ENCODE results near the gene PLVAP.

The PLVAP gene

DNA sequence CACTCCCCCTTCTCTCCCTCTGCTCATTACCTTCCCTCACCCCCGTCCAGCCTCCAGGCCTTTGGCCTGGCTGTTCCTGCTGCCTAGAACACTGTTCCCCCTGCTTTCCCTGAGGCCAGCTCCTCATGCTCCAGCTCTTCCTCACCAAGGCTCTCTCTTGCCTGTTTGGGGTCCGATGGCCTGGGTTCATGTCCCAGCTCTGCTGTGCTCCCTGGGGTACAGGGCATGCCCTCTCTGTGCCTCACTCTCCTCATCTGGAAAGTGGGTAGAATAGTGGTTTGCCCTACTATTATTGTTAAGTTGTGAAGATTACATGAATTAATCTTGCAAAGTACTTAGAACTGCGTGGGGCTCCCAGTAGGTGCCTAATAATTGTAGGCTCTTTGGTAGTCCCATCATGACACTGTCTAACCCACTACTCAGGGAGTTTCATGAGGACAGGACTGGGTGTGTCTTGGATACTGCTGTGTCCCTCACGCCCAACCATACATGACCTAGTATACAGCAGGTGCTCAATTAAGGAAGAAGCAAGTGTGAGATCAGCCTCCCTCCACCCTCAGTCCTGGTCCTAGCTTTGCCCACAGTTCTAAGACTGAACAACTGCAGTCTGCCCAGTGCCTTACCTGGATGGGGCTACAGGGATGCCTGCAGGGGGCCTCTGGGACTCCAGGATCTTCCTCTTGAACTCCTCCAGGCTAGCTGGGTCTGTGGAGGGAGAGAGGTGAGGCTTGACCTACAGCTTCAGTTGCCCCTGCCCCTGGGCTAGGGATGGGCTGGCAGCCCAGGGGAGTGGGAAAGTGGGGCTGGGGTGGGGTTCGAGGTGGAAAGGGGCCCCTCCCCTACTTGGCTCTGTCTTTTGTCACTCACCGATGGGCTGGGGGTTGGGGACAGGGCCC, 17.0 kb downstream of the PLVAP start:
- no peak for DNase-seq (ENCODE audit: low read depth in 2 of 2)

DNA sequence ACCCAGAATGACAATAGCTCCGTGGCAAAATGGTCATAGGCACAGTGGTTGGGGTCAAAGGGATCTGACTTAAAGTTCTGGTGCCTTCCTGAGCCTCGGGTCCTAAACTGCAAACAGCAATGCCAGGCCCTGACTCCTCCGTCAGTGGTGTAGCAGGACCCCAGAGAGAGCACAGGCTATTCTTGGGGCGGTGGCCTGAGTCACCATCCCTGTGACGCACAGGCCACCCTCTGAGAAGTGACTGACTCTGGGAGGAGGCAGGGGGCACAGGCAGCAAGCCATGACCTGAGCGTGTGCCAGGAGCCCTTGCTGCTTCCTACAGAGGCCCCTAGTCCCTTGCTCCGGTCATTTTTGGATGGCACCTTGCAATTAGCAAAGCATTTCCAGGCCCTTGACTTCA, 18.7 kb downstream of the PLVAP start:
- DNase-seq (ENCODE audit: low read depth in 2 of 2) = no peak

DNA sequence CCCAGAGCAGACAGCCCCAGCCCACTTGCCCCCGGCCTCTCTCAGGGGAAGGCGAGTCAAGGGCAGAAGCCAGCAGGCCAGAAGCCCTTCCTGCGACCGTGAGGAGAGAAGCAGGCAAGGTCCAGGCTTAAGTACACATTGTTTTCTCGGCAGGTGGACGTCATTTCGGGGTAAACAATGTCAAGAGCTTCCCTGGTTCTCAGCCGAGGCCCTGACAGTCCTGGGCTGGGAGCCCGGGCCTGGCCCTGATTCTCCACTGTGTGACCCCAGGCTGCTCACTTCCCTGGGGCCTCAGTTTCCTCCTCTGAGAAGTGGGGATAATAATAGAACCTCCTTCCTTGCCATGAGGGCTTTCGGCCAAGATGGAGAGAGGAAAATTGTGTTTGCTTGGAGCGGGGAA, 19.4 kb downstream of the PLVAP start:
- DNase-seq (ENCODE audit: low read depth in 2 of 2) = no peak

DNA sequence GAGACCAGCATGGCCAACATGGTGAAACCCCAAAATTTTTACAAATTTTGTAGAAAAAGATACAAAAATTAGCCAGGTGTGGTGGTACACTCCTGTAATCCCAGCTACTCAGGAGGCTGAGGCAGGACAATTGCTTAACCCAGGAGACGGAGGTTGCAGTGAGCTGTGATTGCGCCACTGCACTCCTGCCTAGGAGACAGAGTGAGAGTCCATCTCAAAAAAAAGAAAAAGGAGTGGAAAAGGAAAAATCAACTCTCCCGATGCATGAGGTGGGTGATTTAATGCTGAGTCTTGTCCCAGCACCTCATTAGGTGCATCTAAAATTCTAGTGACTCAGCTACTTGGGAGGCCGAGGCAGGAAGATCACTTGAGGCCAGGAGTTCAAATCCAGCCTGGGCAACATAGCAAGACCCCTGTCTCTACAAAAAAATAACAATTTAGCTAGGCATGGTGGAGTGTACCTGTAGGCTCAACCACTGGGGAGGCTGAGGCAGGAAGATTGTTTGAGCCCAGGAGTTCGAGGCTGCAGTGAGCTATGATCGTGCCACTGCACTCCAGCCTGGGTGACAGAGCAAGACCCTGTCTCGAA, 20.0 kb downstream of the PLVAP start:
- DNase-seq (ENCODE audit: low read depth in 2 of 2) = no peak

DNA sequence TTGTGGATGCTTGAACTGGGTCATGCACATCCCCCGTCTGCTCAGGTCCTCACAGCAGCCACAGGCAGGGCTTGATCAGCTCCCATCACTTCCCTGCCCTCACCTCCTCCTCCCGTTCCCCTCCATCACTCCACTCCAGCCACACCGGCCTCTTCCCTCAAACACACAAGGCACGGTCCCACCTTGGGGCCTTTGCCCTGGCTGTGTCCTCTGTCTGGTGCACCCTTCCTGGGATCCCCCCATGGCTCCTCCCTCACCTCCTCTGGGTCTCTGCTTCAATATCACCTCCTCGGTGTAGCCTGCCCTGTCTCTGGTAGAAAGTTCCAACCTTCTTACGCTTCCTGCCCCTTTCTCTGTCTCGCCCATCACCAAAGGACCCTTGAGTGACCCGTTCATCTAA, 23.8 kb downstream of the PLVAP start:
- no peak for DNase-seq (ENCODE audit: low read depth in 2 of 2)

DNA sequence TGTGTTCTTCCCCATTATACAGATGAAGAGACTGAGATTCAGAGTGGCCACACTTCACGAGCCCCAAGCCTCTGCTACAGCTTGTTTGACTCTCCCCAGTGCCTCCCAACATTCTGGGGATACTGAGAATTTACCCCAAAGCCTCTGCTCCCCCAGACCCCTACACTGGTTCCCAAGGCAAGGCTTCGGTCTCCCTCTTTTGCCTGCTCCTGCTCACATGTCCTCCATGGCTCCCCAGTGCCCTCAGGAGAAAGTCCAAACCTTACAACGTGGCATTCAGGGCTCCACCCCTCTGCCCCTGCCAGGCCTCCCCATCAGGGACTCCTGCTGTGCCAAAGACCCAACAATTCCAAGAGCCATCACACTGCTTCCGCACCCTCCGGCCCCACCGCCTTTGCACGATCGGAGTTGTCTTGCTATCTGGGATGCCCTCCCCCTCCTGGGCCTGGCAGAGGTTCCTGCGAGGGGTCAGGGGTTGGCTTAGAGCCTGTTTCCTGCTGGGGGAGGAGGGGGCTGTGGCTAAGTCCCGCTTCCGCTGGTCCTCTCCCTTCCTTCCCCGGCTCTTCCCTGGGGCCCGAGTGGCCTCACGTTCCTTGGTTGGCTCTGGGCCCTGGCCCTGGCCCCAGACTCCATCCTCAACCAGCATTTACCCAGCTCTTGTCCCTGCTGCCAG, 24.4 kb downstream of the PLVAP start:
- no peak for DNase-seq (ENCODE audit: low read depth in 2 of 2)

DNA sequence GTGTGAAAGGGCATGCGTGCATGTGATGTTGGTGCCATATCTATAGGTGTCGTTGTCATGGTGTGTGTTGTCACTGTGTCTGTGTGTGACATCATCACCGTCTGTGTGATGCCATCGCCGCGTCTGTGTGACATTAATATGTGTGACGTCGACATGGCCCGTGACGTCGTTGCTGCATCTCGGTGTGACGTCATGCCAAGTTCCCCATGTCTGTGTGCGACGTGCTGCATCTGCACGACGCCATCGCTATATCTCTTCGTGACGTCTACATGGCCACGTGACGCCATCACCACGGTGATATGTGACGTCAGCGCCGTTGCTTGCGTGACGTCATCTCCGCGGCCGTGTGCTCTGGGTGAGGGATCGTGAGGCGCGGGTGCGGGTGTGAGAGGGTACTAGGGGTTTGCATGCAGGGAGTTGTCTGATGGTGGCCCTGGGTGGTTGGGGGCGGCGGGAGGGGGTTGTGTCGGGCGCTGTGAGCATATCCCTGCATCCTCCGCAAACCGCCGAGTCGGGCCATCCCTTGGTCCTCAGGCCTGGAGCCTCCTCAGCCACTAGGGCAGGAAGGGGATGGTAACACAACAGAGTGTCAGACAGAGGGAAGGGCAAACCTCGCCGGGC, 25.2 kb downstream of the PLVAP start:
- no peak for DNase-seq (ENCODE audit: low read depth in 2 of 2)

DNA sequence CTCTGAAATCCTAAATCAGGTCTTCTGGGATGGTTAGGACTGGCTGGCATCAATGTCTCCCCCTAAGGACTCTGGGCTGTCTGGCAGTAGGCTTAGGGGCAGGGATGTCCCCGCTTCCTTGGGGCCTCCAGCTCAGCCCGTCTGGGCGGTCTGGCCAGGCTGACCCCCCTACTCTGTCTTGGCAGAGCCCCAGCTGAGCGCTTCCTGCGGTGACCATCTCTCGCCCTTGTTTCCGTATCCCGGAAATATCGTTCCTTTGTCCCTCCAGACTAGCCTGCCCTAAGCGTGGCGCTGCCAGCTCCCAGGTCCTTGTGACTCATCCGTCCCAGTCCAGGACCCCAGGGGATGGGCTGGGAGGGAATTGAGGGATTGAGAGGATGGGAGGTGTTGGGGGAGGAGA, 28.4 kb downstream of the PLVAP start:
- no peak for DNase-seq (ENCODE audit: low read depth in 2 of 2)

DNA sequence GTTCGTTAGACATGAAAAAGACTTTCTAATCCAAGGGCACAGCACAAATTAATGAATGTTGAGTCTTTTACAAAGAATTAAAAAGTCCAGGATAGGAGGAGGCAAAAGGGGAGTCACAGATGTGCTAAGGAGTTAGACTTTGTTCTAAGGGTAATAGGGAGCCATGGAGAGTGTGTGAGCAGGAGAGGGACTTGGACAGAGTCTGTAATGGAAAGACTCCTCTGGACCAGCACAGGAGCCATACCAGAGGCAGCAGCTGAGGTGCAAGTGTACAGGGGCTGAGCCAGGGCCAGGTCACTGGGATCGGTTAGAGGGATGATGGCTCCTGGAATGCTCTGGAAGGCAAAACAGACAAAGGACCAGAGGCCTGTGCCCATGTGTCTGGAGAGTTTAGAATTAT, 29.3 kb downstream of the PLVAP start:
- DNase-seq (ENCODE audit: low read depth in 2 of 2) = no peak

DNA sequence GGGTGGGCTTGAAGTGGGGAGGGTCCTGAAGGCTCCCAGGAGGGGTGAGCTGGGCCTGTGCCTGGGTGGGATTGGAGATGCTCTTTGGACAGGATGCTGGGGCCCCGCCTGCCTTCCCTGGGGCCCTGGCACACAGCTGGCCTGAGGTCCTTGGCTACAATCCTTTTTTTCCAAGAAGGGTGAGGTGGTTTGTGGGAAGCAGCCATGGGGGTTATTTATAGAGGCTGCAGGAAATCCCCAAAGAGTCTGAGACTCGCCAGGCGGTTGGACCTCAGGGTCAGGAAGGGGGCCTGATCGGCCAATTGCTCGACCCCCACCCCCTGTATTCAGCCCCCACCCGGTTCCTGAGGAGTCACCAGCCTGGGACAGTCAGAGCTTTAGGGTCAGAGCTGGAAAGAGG, 29.8 kb downstream of the PLVAP start:
- no peak for DNase-seq (ENCODE audit: low read depth in 2 of 2)

DNA sequence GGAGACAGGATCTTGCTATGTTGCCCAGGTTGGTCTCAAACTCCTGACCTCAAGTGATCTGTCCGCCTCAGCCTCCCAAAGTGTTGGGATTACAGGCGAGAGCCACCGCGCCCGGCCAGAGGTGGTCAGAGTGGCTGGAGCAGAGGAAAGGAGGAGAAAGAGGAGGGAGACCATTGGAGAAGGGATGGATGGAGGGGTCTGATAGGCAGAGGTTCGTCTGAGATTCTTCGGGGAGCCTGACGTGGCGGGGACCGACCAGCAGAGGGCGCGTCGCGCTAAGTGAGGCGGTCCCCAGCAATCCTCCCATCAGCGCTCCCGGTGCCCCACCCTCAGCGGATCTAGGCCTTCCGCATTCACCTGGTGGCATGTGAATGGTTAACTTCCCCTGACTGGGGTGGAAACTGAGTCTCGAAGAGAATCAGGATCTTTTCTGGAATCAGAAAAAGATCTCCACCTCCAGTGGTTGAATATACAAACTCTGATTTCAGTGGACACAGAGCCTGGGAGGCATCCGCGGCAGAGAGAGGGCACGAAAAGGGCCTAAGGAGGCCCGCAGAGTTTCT, 31.0 kb downstream of the PLVAP start:
- peak; percentile 54 for DNase-seq (ENCODE audit: low read depth in 2 of 2)

DNA sequence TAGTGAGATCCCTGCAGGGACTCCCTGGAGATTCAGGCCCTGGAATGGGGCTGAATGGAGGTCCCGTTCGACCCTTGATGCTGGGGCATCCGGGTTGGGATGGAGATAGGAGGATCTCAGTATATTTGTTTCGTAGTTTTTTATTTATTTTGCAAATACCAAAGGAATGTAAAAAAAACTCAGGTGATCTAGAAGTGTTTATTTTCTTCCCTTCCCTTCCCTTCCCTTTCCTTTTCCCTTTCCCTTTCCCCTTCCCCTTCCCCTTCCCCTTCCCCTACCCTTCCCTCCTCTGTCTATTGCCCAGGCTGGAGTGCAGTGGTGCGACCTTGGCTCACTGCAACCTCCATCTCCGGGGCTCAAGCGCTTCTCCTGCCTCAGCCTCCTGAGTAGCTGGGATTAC, 35.3 kb downstream of the PLVAP start:
- DNase-seq (ENCODE audit: low read depth in 2 of 2) = no peak

DNA sequence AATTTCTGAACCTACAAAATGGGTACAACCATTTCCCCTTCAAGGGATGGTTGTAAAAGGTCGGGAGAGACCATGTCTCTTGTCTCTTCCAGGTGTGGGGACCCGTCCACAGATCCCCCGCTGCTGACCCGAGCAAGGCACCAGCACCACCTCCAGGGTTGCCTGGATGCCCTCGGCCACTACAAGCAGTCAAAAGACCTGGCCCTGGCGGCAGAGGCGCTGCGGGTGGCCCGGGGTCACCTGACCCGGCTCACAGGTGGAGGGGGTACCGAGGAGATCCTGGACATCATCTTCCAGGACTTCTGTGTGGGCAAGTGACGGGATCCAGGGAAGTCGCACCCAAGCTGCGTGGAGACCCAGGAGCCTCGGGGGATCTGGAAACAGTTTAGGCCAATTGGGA, 35.8 kb downstream of the PLVAP start:
- no peak for DNase-seq (ENCODE audit: low read depth in 2 of 2)

DNA sequence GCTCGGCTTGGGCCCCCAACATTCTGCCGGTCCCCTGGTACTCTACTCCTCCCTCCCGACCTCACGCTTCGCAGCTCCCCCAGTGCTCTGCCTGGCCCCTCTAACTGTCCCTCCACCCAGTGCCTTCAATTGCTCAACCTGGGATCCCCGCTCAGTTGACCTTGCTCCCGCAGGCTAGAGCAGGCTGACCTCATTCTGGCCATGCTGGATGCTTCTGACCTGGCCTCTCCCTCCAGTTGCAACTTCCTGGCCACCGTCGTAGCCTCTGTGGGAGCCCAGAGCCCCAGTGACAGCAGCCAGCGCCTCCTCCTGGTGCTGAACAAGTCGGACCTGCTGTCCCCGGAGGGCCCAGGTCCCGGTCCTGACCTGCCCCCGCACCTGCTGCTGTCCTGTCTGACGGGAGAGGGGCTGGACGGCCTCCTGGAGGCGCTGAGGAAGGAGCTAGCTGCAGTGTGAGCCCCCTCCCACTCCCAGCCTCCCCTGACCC, 36.2 kb downstream of the PLVAP start:
- no peak for DNase-seq (ENCODE audit: low read depth in 2 of 2)

DNA sequence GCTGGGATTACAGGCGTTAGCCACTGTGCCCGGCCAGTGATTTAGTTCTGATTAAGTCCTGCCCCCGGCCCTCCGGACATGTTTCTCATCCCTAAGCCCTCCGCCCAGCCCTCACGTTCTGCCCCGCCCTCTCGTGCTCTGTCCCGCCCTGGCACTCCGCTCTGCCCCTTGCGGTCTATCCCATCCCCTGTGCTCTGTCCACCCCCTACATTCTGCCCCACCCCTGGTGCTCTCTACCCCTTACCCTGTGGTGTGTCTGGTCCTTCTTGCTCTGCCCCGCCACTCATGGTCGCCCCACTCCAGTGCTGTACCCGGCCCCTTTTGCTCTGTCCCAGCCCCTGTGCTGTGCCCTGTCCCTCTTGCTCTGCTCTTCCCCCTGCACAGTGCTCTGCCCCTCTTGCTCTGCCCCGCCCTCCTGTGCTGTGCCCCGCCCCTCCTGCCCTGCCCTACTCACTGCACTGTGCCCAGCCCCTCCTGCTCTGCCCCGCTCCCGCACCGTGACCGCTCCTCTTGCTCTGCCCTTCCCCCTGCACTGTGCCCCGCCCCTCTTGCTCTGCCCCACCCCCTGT, 36.8 kb downstream of the PLVAP start:
- no peak for DNase-seq (ENCODE audit: low read depth in 2 of 2)

DNA sequence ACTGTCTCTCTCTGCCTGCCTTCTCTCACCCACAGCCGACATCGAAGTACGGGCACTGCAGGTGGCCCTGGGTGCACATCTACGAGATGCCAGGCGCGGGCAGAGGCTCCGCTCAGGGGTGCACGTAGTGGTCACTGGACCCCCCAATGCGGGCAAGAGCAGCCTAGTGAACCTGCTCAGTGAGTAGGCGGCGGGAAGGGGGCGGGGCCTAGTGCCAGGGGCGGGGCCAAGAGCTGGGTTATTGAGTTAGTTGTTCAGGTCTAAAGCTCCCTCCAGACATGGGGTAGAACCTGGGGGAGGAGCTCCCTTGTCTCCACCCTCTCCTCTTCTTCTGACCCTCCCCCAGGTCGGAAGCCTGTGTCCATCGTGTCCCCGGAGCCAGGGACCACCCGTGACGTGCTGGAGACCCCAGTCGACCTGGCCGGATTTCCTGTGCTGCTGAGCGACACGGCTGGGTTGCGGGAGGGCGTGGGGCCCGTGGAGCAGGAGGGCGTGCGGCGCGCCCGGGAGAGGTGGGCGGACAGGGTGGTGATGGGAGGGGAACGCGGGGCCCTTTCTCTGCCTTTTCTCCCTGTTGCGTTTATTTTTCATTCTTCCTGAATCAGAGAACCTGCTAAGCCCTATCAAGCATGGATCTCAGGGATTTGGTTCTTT, 37.9 kb downstream of the PLVAP start:
- no peak for DNase-seq (ENCODE audit: low read depth in 2 of 2)

DNA sequence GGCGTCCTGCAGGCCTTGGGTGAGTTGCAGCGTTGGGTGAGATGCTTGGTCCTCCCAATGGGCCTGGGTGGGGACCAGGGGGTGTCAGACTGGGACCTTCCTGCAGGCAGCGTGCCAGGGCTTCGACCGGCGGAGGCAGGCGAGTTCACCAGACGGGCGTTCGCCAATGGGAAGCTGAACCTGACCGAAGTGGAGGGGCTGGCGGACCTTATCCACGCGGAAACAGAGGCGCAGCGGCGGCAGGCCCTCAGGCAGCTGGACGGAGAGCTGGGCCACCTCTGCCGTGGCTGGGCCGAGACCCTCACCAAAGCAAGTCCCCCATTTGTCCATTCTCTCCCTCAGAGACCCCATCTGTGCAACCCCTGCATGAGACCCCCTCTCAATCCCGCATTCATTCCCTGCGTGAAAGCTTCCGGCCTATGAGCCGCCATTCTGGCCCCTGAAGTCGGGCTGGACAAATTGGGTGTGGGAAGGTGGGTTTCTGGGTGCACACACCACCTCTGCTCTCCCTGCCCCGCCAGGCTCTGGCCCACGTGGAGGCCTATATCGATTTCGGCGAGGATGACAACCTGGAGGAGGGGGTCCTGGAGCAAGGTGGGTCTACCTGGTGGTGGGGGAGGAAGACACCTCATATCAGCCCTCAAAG, 38.6 kb downstream of the PLVAP start:
- DNase-seq (ENCODE audit: low read depth in 2 of 2) = no peak

DNA sequence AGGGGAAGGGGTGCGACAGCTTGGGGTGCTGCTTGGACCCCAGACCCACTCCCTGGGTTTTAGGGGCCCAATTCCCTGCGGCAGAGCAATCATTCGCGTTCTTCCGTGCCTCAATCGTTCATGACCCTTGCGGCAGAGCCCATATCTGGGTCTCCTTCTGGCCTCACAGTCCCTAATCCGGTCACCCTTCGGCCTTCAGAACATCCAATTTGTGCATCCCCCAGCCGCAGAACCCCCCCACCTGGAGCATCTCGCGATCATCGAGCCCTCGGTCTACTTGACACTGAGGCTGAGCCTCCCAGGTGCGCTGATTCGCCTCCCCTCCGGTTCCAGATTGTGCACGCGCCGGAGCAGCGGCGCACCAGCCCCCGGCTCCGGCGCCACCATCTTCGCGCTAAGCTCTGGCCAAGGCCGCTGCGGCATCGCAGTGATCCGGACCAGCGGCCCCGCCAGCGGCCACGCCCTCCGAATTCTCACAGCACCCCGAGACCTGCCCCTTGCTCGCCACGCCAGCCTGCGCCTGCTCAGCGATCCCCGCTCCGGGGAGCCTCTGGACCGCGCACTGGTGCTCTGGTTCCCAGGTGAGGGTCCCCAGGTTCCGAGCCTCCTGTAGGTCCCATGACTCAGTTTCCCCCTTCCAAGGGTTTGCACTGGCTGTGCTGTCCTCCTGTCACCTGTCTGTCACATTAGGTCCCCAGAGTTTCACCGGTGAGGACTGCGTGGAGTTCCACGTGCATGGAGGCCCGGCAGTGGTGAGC, 39.3 kb downstream of the PLVAP start:
- DNase-seq (ENCODE audit: low read depth in 2 of 2) = no peak

DNA sequence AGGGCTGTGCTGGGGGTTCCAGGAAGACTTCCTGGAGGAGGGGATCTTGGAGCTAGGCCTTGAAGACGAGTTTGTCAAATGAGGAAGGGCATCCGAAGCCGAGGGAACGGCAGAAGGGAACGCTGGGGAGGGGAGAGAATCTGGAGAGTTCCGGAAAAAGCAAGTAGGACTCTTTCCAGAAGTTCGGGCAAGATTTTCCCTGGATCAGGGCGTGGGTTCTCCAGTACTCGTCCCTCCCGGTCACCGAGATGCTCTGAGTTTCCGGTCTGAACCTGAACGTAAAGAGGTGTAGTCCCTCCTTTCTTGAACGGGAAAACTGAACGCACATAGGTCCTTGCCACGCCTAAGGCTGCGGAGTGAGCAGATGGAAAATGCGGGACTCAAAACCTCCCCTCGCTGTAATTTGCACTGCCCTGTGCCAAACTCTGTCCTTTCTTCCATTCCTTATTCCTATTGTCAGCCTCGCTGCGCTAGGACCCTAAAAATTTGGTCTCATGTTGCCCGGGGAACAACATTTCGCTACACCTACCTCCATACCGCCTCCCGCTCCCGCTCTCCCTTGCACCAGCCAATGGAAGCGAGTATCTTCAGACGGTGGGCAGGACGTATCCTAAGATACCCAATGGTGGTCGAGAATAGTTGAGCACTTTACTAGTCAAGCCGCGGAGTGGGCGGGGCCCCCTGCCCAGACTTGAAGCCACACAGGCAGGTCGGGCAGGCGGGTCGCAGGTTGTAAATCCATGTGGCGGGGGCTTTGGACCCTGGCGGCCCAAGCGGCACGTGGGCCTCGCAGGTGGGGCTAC, 40.1 kb downstream of the PLVAP start, which contains the start of gene GTPBP3:
GTPBP3 (plus strand) TSS at position 682 of the 803 bp plus-strand sequence; CDS start at position 741, 59 bp downstream.
- DNase-seq (ENCODE audit: low read depth in 2 of 2) = peak; percentile 93 to 94
